GM23338 (cell line): ENCODE data around the gene PSMB7. TPM values are rescaled to one million over a fixed set of nuclear protein-coding genes. Genes with fewer than 3 reads are reported as not detected.

Source experiments
- ATAC-seq: fragments of 200-7000 bp; cut with Tn5 transposase; 3 replicates; pipeline ENCODE4 v1.9.1; 2020
- DNase-seq: peaks from one replicate; pipeline ENCODE4 v3.0.0-alpha.2; 2015; ENCODE audit warnings: low spot score
- H2AFZ ChIP-seq: fragments of 200-600 bp; sonication (generic); 2 replicates; pipeline ENCODE4 v1.8.0; 2016; ENCODE audit warnings: antibody characterized with exemption, mild to moderate bottlenecking, moderate library complexity
- H3F3A ChIP-seq: fragments of 200-600 bp; sonication (generic); replicated peaks from 2 replicates; pipeline ENCODE4 v1.8.0; 2017; ENCODE audit warnings: antibody characterized with exemption, mixed run types, low read depth
- H3K27ac ChIP-seq: fragments of 200-600 bp; sonication (generic); 2 replicates; pipeline ENCODE4 v1.6.1; 2016; ENCODE audit warnings: low read depth
- H3K27me3 ChIP-seq: fragments of 200-600 bp; sonication (generic); 2 replicates; pipeline ENCODE4 v1.8.0; 2016; ENCODE audit warnings: mild to moderate bottlenecking, mixed run types, moderate library complexity; ENCODE audit not compliant: insufficient read depth
- H3K36me3 ChIP-seq: fragments of 200-600 bp; sonication (generic); 2 replicates; pipeline ENCODE4 v1.8.0; 2016; ENCODE audit warnings: mild to moderate bottlenecking; ENCODE audit not compliant: insufficient read depth
- H3K4me1 ChIP-seq: fragments of 200-600 bp; sonication (generic); 2 replicates; pipeline ENCODE4 v1.8.0; 2016; ENCODE audit warnings: mild to moderate bottlenecking, moderate library complexity; ENCODE audit not compliant: insufficient read depth
- H3K4me2 ChIP-seq: fragments of 200-600 bp; sonication (generic); 2 replicates; pipeline ENCODE4 v1.7.1; 2017; ENCODE audit warnings: mixed run types
- H3K4me3 ChIP-seq: fragments of 200-600 bp; sonication (generic); 2 replicates; pipeline ENCODE4 v1.6.1; 2016; ENCODE audit warnings: mixed run types
- H3K79me2 ChIP-seq: fragments of 200-600 bp; sonication (generic); replicated peaks from 2 replicates; pipeline ENCODE4 v1.8.0; 2017; ENCODE audit warnings: mild to moderate bottlenecking; ENCODE audit not compliant: insufficient read depth
- H3K9me2 ChIP-seq: fragments of 200-600 bp; sonication (generic); 2 replicates; pipeline ENCODE4 v1.8.0; 2017; ENCODE audit not compliant: insufficient read depth
- H4K20me1 ChIP-seq: fragments of 200-600 bp; sonication (generic); replicated peaks from 2 replicates; pipeline ENCODE4 v1.8.0; 2017; ENCODE audit warnings: mild to moderate bottlenecking; ENCODE audit not compliant: insufficient read depth
- H3K27ac Mint-ChIP-seq: 2 replicates; pipeline ENCODE4 v1.8.0; 2020; ENCODE audit warnings: inconsistent platforms, mild to moderate bottlenecking, moderate library complexity, mixed read lengths
- H3K27me3 Mint-ChIP-seq: 3 replicates; pipeline ENCODE4 v1.8.0; 2022; ENCODE audit warnings: low read depth, mild to moderate bottlenecking, moderate library complexity, mixed read lengths, inconsistent platforms; ENCODE audit not compliant: insufficient read depth, poor library complexity
- H3K36me3 Mint-ChIP-seq: 3 replicates; pipeline ENCODE4 v1.8.0; 2021; ENCODE audit warnings: low read depth, mild to moderate bottlenecking, inconsistent platforms, moderate library complexity, mixed read lengths
- H3K4me1 Mint-ChIP-seq: 3 replicates; pipeline ENCODE4 v1.8.0; 2020; ENCODE audit warnings: mild to moderate bottlenecking, inconsistent platforms, mixed read lengths
- H3K4me3 Mint-ChIP-seq: 3 replicates; pipeline ENCODE4 v1.8.0; 2021; ENCODE audit warnings: moderate library complexity, mild to moderate bottlenecking, inconsistent platforms, mixed read lengths
- H3K9me3 Mint-ChIP-seq: 3 replicates; pipeline ENCODE4 v1.8.0; 2020; ENCODE audit warnings: moderate library complexity, mild to moderate bottlenecking, inconsistent platforms, mixed read lengths
- CREB1 ChIP-seq: fragments of 250-450 bp; sonication (Bioruptor Pico); IDR thresholded peaks from 2 replicates; pipeline ENCODE4 v1.5.0; 2020; ENCODE audit warnings: low read depth, mild to moderate bottlenecking, moderate library complexity
- EZH2 ChIP-seq: fragments of 200-600 bp; sonication (generic); IDR thresholded peaks from one replicate; pipeline ENCODE4 v1.8.0; 2017; ENCODE audit warnings: antibody characterized with exemption, mild to moderate bottlenecking, low read depth; ENCODE audit not compliant: unreplicated experiment
- EZH2phosphoT487 ChIP-seq: fragments of 200-600 bp; sonication (generic); IDR thresholded peaks from one replicate; pipeline ENCODE4 v1.8.1; 2018; ENCODE audit warnings: antibody characterized with exemption; ENCODE audit not compliant: unreplicated experiment
- JUNB ChIP-seq: IDR thresholded peaks from one replicate; pipeline ENCODE4 v1.6.1; 2016; ENCODE audit warnings: antibody characterized with exemption; ENCODE audit not compliant: unreplicated experiment
- REST ChIP-seq: IDR thresholded peaks from one replicate; pipeline ENCODE4 v1.6.1; 2018; ENCODE audit warnings: antibody characterized with exemption; ENCODE audit not compliant: unreplicated experiment
- ZNF114 ChIP-seq: fragments of 250-450 bp; sonication (Bioruptor Pico); IDR thresholded peaks from 2 replicates; pipeline ENCODE4 v1.5.0; 2020; ENCODE audit warnings: mild to moderate bottlenecking, moderate library complexity
- polyA plus RNA-seq: library from polyadenylated mRNA; unstranded; fragments of >200 nt; fragmentation: Nextera tagmentation; extraction: Ambion mirVana; gene quantifications from 2 replicates; pipeline ENCODE4 v1.2.1, GENCODE V29; 2016
- total RNA-seq: library from RNA; depleted of rRNA; stranded (reverse); fragments of >200 nt; shearing (Covaris generic); gene quantifications from 2 replicates; pipeline ENCODE4 v1.2.3, GENCODE V29; 2014
- TF ChIP-seq, protein P1 (sequence below), 2 experiments: fragments of 200-600 bp in 1 of 2; sonication (generic) in 1 of 2; conservative IDR thresholded peaks; 2 replicates each; pipeline versions ENCODE4 v1.5.1 to v1.6.1; 2016 to 2017; ENCODE audit warnings: antibody characterized with exemption in 2 of 2, low read depth in 2 of 2, mild to moderate bottlenecking in 2 of 2, moderate library complexity in 1 of 2
- TF ChIP-seq, protein P2 (sequence below): fragments of 250-450 bp; sonication (Bioruptor Pico); IDR thresholded peaks from 2 replicates; pipeline ENCODE4 v1.5.0; 2020; ENCODE audit warnings: mild to moderate bottlenecking, moderate library complexity

Gene PSMB7
- total and polyA plus RNA-seq, 2 experiments from 2014 or later: 255 to 268 TPM

DNA sequence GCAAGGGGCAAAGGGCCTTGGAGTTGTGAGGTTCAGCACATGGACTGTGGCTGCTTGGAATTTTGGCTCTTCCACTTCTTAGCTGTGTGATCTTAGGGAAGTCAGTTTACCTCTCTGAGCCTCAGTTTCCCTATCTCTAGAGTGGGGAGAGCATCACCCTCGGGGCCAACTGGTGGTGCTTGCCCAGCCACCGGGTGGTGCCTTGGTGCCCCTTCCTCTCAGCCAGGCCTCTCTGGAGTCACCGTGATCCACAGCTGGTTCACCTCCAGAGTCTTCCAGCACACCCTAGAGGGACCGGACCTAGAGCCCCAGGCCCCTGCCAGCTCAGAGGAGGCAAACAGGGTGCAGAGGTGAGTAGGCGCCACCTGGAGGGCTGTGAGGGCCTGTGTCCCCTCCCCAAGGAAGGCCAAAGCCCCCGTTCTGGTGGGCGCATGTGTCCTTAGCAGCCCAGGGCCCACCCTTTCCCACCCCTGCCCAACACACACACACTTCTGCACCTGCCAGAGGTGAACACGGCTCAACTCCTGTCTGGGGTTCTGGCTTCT lies 42.7 kb upstream of the PSMB7 start:
- Histone ChIP-seq H3K9me2 (no peaks in the 10 kb centered on the region), H3K4me1 (no peaks in the 10 kb centered on the region), H3F3A (no peaks in the 10 kb centered on the region), H3K79me2 (no peaks in the 10 kb centered on the region), H3K27ac (no peak overlapping the region), H3K27me3 (peaks cover 3% of the 10 kb centered on the region; the same call in 1 of the 2 replicates), H2AFZ (no peak overlapping the region), H3K4me3 (no peak overlapping the region), H3K36me3 (no peaks in the 10 kb centered on the region), H3K4me2 (no peak overlapping the region), H4K20me1 (no peaks in the 10 kb centered on the region; the same call in 1 of the 2 replicates)
- H3K36me3 Mint-ChIP-seq: no peaks in the 10 kb centered on the region
- no peak overlapping the region for H3K4me3 Mint-ChIP-seq
- H3K27ac Mint-ChIP-seq: no peak overlapping the region
- peak; percentile 11 for ATAC-seq
- peaks cover 5% of the 10 kb centered on the region for H3K4me1 Mint-ChIP-seq
- DNase-seq: no peak
- H3K9me3 Mint-ChIP-seq: no peaks in the 10 kb centered on the region; the same call in 2 of the 3 replicates
- TF ChIP-seq, protein P1, sequence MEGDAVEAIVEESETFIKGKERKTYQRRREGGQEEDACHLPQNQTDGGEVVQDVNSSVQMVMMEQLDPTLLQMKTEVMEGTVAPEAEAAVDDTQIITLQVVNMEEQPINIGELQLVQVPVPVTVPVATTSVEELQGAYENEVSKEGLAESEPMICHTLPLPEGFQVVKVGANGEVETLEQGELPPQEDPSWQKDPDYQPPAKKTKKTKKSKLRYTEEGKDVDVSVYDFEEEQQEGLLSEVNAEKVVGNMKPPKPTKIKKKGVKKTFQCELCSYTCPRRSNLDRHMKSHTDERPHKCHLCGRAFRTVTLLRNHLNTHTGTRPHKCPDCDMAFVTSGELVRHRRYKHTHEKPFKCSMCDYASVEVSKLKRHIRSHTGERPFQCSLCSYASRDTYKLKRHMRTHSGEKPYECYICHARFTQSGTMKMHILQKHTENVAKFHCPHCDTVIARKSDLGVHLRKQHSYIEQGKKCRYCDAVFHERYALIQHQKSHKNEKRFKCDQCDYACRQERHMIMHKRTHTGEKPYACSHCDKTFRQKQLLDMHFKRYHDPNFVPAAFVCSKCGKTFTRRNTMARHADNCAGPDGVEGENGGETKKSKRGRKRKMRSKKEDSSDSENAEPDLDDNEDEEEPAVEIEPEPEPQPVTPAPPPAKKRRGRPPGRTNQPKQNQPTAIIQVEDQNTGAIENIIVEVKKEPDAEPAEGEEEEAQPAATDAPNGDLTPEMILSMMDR (conservative IDR thresholded peaks at IDR 0.05; ENCODE audit: low read depth in 2 of 2): peak; percentile 14 to 65; a peak in 3 of 4 replicates
- TF ChIP-seq CREB1 (CRISPR knock-in tag): no peak
- peaks cover 7% of the 10 kb centered on the region for H3K27me3 Mint-ChIP-seq

DNA sequence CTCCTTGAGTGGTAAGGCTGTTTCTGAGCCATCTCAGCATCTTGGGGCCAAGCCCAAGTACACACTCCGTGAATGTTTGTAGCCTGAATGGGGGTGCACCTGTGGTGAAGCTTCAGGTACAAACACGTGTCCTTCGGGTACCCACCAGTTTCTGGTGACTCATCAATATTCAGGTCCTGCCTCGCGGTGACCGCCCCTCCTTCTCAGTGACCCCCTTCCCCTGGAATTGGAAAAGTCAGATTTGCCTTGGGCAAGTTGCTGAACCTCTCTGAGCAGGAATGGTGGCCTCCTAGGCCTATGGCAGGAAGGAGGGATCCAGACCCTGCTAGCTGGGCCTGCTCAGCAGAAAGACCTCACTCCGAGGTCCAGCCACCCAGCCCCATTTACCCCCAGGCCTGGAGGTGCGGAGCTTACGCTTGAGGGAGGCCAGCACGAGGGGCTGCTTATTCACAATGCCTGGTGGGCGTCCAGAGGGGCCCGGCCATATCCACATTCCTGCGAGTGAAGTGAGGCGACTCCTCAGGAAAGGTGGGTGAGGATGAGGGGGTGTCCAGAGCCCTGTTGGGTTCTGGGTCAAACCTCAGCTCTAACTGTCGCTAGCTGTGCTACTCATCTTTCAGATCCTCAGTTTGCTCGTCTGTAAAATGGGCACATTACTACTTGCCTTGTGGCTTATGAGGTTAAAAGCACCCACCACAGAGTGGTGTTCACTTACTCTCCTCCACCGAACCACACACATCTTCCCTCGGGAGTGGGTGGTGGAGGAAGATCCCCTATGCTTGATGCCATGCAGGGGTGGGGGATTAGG lies 42.0 kb upstream of the PSMB7 start:
- no peaks in the 10 kb centered on the region for H3K36me3 Mint-ChIP-seq
- Histone ChIP-seq H4K20me1 (no peaks in the 10 kb centered on the region; the same call in 1 of the 2 replicates), H3K9me2 (no peaks in the 10 kb centered on the region), H3F3A (no peaks in the 10 kb centered on the region), H3K4me2 (no peak overlapping the region), H3K36me3 (no peaks in the 10 kb centered on the region), H3K27ac (no peak overlapping the region), H3K79me2 (no peaks in the 10 kb centered on the region), H3K27me3 (peaks cover 9% of the 10 kb centered on the region), H3K4me3 (no peak overlapping the region), H2AFZ (no peak overlapping the region), H3K4me1 (no peaks in the 10 kb centered on the region)
- H3K27ac Mint-ChIP-seq: no peak overlapping the region
- H3K27me3 Mint-ChIP-seq: peaks cover 12% of the 10 kb centered on the region
- H3K9me3 Mint-ChIP-seq: no peaks in the 10 kb centered on the region; the same call in 2 of the 3 replicates
- ATAC-seq (no peak), DNase-seq (no peak)
- H3K4me3 Mint-ChIP-seq: no peak overlapping the region; the same call in 2 of the 3 replicates
- peaks cover 5% of the 10 kb centered on the region for H3K4me1 Mint-ChIP-seq
- TF ChIP-seq REST (no peak), CREB1 (CRISPR knock-in tag) (no peak), ZNF114 (no peak), JUNB (no peak), EZH2phosphoT487 (no peak), EZH2 (no peak)
- TF ChIP-seq, protein P2, sequence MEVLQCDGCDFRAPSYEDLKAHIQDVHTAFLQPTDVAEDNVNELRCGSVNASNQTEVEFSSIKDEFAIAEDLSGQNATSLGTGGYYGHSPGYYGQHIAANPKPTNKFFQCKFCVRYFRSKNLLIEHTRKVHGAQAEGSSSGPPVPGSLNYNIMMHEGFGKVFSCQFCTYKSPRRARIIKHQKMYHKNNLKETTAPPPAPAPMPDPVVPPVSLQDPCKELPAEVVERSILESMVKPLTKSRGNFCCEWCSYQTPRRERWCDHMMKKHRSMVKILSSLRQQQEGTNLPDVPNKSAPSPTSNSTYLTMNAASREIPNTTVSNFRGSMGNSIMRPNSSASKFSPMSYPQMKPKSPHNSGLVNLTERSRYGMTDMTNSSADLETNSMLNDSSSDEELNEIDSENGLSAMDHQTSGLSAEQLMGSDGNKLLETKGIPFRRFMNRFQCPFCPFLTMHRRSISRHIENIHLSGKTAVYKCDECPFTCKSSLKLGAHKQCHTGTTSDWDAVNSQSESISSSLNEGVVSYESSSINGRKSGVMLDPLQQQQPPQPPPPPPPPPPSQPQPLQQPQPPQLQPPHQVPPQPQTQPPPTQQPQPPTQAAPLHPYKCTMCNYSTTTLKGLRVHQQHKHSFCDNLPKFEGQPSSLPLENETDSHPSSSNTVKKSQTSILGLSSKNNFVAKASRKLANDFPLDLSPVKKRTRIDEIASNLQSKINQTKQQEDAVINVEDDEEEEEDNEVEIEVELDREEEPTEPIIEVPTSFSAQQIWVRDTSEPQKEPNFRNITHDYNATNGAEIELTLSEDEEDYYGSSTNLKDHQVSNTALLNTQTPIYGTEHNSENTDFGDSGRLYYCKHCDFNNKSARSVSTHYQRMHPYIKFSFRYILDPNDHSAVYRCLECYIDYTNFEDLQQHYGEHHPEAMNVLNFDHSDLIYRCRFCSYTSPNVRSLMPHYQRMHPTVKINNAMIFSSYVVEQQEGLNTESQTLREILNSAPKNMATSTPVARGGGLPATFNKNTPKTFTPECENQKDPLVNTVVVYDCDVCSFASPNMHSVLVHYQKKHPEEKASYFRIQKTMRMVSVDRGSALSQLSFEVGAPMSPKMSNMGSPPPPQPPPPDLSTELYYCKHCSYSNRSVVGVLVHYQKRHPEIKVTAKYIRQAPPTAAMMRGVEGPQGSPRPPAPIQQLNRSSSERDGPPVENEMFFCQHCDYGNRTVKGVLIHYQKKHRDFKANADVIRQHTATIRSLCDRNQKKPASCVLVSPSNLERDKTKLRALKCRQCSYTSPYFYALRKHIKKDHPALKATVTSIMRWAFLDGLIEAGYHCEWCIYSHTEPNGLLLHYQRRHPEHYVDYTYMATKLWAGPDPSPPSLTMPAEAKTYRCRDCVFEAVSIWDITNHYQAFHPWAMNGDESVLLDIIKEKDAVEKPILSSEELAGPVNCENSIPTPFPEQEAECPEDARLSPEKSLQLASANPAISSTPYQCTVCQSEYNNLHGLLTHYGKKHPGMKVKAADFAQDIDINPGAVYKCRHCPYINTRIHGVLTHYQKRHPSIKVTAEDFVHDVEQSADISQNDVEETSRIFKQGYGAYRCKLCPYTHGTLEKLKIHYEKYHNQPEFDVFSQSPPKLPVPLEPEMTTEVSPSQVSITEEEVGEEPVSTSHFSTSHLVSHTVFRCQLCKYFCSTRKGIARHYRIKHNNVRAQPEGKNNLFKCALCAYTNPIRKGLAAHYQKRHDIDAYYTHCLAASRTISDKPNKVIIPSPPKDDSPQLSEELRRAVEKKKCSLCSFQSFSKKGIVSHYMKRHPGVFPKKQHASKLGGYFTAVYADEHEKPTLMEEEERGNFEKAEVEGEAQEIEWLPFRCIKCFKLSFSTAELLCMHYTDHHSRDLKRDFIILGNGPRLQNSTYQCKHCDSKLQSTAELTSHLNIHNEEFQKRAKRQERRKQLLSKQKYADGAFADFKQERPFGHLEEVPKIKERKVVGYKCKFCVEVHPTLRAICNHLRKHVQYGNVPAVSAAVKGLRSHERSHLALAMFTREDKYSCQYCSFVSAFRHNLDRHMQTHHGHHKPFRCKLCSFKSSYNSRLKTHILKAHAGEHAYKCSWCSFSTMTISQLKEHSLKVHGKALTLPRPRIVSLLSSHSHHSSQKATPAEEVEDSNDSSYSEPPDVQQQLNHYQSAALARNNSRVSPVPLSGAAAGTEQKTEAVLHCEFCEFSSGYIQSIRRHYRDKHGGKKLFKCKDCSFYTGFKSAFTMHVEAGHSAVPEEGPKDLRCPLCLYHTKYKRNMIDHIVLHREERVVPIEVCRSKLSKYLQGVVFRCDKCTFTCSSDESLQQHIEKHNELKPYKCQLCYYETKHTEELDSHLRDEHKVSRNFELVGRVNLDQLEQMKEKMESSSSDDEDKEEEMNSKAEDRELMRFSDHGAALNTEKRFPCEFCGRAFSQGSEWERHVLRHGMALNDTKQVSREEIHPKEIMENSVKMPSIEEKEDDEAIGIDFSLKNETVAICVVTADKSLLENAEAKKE (CRISPR knock-in tag): no peak
